A673 (cell line): ENCODE measurements around the gene RHOBTB1. TPM values are rescaled to one million over a fixed set of nuclear protein-coding genes. Genes with fewer than 3 reads are reported as not detected.
"Not testable (repeated sequence)": the region's sequence is repeated elsewhere in the genome, so short reads cannot be mapped to it uniquely, and the experiment has no call there.

Experiments used
- BruUV-seq: library from RNA; stranded (reverse); fragments of 400-500 nt; replicated peaks from 2 replicates; lab custom pipeline; 2021; lab: Mats Ljungman, UMichigan
- CTCF ChIA-PET: fragments of 300-600 bp; sonication (Branson Sonifier 250); formaldehyde crosslinking; loops from one replicate; lab custom pipeline; 2022; ENCODE audit warnings: antibody characterized with exemption; lab: Charles Lee
- POLR2A ChIA-PET: fragments of 300-600 bp; sonication (Branson Sonifier 250); formaldehyde crosslinking; loops from one replicate; lab custom pipeline; 2022; ENCODE audit warnings: antibody characterized with exemption; ENCODE audit not compliant: low non-redundant PET; lab: Charles Lee
- DNase-seq: peaks from one replicate; pipeline ENCODE4 v3.0.0-alpha.2; 2015; ENCODE audit warnings: low spot score
- H3K27ac ChIP-seq: fragments of 200-600 bp; sonication (generic); 2 replicates; pipeline ENCODE4 v1.5.1; 2016; ENCODE audit warnings: mixed run types, low read depth, mild to moderate bottlenecking, mixed read lengths, antibody characterized with exemption, low read length; ENCODE audit not compliant: poor library complexity, severe bottlenecking
- H3K27me3 ChIP-seq: fragments of 200-600 bp; sonication (generic); replicated peaks from 2 replicates; pipeline ENCODE4 v1.6.1; 2017; ENCODE audit warnings: mixed run types, low read depth, mild to moderate bottlenecking, mixed read lengths, antibody characterized with exemption, low read length; ENCODE audit not compliant: insufficient read depth, poor library complexity
- H3K36me3 ChIP-seq: fragments of 200-600 bp; sonication (generic); 2 replicates; pipeline ENCODE4 v1.6.1; 2016; ENCODE audit warnings: mixed run types, mild to moderate bottlenecking, mixed read lengths, antibody characterized with exemption, low read length; ENCODE audit not compliant: insufficient read depth, poor library complexity, severe bottlenecking
- H3K4me1 ChIP-seq: fragments of 200-600 bp; sonication (generic); 2 replicates; pipeline ENCODE4 v1.6.1; 2017; ENCODE audit warnings: mixed run types, mild to moderate bottlenecking, mixed read lengths, antibody characterized with exemption, low read length; ENCODE audit not compliant: insufficient read depth, poor library complexity, severe bottlenecking
- H3K4me3 ChIP-seq: fragments of 200-600 bp; sonication (generic); 2 replicates; pipeline ENCODE4 v1.5.1; 2016; ENCODE audit warnings: low read depth, mixed run types, mild to moderate bottlenecking, mixed read lengths, low read length; ENCODE audit not compliant: poor library complexity, severe bottlenecking
- H3K9me3 ChIP-seq: fragments of 200-600 bp; sonication (generic); 2 replicates; pipeline ENCODE4 v1.6.1; 2016; ENCODE audit warnings: mixed run types, low read depth, mild to moderate bottlenecking, mixed read lengths, antibody characterized with exemption, low read length; ENCODE audit not compliant: poor library complexity, severe bottlenecking
- CTCF ChIP-seq: fragments of 300-800, 200-600 bp; sonication (generic); conservative IDR thresholded peaks from 2 replicates; pipeline ENCODE4 v1.5.1; 2017; ENCODE audit warnings: low read depth, mild to moderate bottlenecking, antibody characterized with exemption, low read length, moderate library complexity, mixed read lengths
- EZH2 ChIP-seq: fragments of 200-600 bp; sonication (generic); IDR thresholded peaks from 2 replicates; pipeline ENCODE4 v1.6.1; 2017; ENCODE audit warnings: borderline replicate concordance, low read depth, mild to moderate bottlenecking, mixed read lengths, antibody characterized with exemption, low read length; ENCODE audit not compliant: poor library complexity, severe bottlenecking
- intact Hi-C: fragments of 100-400 bp; cut with micrococcal nuclease; formaldehyde crosslinking; loops from one replicate; pipeline ENCODE4 v1.10.0; 2022; ENCODE audit not compliant: unreplicated experiment
- total RNA-seq: library from RNA; stranded (reverse); gene quantifications from 2 replicates; pipeline ENCODE4 v1.2.3, GENCODE V29; 2021

Gene RHOBTB1
- total RNA-seq, 1 experiment from 2014 or later: 5.2 TPM

DNA sequence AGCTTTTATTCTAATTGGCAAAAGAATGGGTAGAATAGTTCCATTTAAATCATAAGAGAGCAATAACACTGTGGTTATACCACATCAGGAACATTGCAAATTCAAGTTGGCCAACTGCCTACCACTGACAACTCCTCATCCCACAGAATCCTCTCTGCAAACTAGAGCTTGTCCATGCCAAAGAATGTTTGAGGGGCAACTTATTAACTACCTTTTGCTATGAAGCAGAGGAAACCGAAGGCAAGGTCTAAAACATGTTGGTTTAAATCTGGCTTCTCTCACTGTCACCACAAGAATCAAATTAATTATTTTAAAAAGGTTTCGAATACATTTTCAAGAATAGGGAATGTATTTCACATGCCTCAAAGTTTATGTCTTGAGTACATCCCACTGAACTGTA is 36.0 kb downstream of the RHOBTB1 start:
- no peak for TF ChIP-seq EZH2
- TF ChIP-seq CTCF: no peak
- Histone ChIP-seq H3K4me3 (no peak overlapping the region), H3K27me3 (no peaks in the 10 kb centered on the region), H3K9me3 (peaks cover 7% of the 10 kb centered on the region), H3K36me3 (no peaks in the 10 kb centered on the region), H3K4me1 (no peaks in the 10 kb centered on the region), H3K27ac (no peak overlapping the region)
- no peak for DNase-seq
- CTCF ChIA-PET: no interaction called here
- BruUV-seq: no TSS peak
- intact Hi-C loops: no loop called here
- POLR2A ChIA-PET: no interaction called here

- ChIA-PET POLR2A (no interaction called here), CTCF (no interaction called here)
- intact Hi-C loops: no loop called here
These were observed 36.7 kb downstream of the RHOBTB1 start for GRCh38 chr10:60907236-60907635.

DNA sequence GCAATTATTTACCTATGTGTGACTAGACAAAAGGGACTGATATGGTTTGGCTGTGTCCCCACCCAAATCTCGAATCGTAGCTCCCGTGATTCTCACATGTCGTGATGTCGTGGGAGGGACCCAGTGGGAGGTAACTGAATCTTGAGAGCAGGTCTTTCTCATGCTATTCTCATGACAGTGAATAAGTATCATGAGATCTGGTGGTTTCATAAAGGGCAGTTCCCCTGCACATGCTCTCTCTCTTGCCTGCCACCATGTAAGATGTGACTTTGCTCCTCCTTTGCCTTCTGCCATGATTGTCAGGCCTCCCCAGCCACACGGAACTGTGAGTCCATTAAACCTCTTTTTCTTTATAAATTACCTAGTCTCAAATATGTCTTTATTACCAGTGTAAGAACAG is 37.2 kb downstream of the RHOBTB1 start:
- H3K36me3 ChIP-seq, DNase-seq, H3K4me3 ChIP-seq, H3K4me1 ChIP-seq, H3K9me3 ChIP-seq, intact Hi-C loops, H3K27ac ChIP-seq, H3K27me3 ChIP-seq, CTCF ChIA-PET, BruUV-seq: not testable (repeated sequence)
- POLR2A ChIA-PET: interaction anchor here (0.6 kb wide), 1 partner anchor 1171 kb away, joined by 3 read pairs; no protein-coding TSS in a partner anchor

More at GRCh38 chr10:60907236-60907635, 36.7 kb downstream of the RHOBTB1 start:
- DNase-seq: no peak
- no peaks in the 10 kb centered on the region for H3K4me1 ChIP-seq
- no TSS peak for BruUV-seq
- no peak overlapping the region for H3K4me3 ChIP-seq
- peaks cover 7% of the 10 kb centered on the region for H3K9me3 ChIP-seq
- H3K27me3 ChIP-seq: no peaks in the 10 kb centered on the region
- no peak for TF ChIP-seq EZH2
- no peak for TF ChIP-seq CTCF
- H3K27ac ChIP-seq: no peak overlapping the region
- H3K36me3 ChIP-seq: no peaks in the 10 kb centered on the region

DNA sequence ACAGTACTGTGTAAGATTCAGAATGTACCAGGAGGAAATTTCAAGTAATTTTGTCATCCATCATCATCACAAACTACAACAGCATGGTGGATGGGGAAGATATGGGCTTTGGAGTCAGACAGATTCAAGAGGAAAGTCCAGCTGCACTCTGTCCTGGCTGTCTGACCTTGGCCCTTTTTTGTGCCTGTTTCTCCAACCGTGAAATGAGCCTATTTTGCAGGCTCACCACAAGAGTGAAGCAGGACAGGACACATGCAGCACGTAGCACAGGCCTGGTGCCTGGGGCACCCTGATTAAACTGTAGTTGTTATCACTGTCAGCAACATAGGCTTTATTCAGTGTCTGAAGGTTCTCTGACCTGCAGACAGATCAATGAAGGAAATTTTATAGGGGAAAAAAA is 37.6 kb downstream of the RHOBTB1 start:
- TF ChIP-seq EZH2 (no peak), CTCF (no peak)
- intact Hi-C loops: no loop called here
- CTCF ChIA-PET: no interaction called here
- no peak overlapping the region for H3K4me3 ChIP-seq
- no peaks in the 10 kb centered on the region for H3K4me1 ChIP-seq
- H3K27me3 ChIP-seq: no peaks in the 10 kb centered on the region
- no peaks in the 10 kb centered on the region for H3K36me3 ChIP-seq
- H3K9me3 ChIP-seq: peaks cover 7% of the 10 kb centered on the region
- POLR2A ChIA-PET: interaction anchor here (0.6 kb wide), 1 partner anchor 1171 kb away, joined by 3 read pairs; no protein-coding TSS in a partner anchor
- no TSS peak for BruUV-seq
- no peak overlapping the region for H3K27ac ChIP-seq
- no peak for DNase-seq
